Stimulated activated CD4-positive, alpha-beta T cell treated with anti-CD3 and anti-CD28 coated beads, Interleukin-1b, Interleukin-23, amount 100 ng/mL, for 4 hours (primary cell): ENCODE results near the gene SORL1.

Experiments used
- DNase-seq, 2 donors: peaks; one replicate each; pipeline ENCODE4 v3.0.0-alpha.2; 2020; ENCODE audit warnings: low read depth in 2 of 2

Gene SORL1

GRCh38 chr11:121508449-121508848 lies 56.3 kb downstream of the SORL1 start:
- DNase-seq, result no peak

DNA sequence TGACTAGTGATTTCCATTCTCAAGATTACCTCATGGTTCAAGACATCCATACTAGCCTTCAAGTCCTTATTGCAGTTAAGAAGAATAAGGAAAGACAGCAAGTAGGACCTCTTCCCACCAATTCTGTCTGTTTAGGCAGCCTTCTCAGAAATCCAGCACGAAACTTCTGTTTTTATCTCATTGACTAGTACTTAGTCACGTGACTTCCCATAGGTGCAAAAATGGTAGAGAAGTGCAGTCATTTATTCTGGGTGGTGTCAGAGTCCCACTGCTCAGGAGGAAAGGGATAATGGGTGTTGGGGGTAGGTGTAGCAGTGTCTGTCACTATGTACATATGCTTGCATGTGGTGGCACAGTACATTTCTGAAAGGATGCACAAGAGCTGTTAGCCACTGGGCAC lies 58.3 kb downstream of the SORL1 start:
- DNase-seq, result no peak

DNA sequence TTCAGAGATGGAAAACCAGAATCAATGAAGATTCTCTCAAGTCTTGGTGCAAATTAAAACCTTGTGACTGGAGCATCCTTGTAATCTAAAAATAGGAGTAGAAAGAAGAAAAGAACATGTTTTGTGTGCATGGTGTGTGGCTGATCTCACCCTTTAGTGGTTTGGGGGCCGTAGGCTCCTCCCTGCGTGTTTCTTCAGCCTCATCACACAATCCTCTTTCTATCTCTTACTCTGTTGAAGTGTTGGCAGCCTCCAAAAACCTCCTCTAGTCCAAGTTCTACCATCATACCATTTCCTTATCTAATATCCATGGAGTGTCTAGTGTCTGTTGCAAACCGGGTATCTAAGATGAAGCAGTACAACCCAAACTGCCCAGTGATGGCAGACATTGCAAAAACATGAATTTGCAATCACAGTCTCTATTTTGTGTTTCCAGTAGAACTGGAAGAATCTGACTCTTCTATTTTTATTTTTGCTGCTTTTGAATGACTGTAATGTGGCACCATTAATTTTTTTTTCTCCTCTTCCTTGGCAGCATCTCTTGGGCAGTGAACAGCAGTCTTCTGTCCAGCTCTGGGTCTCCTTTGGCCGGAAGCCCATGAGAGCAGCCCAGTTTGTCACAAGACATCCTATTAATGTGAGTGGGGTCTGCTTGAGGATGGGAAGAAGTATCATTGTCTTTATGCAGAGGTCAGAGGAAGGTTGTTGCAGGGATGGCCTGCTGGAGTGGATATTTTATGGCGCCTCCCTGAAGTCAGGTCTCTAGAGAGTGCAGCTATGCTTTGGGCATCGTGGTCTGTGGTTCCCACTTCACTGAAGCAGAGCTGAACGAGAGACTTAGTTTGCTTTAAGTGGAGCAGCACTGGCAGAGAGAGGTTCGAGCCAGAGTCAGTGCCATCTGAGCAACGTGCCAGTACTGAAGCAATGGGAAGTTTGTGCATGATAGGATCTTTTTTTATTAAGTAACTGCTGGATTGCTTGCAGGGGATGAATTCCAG lies 60.7 kb downstream of the SORL1 start:
- DNase-seq, result no peak

- DNase-seq, result no peak
These were observed 61.7 kb downstream of the SORL1 start for GRCh38 chr11:121513807-121514206.

DNA sequence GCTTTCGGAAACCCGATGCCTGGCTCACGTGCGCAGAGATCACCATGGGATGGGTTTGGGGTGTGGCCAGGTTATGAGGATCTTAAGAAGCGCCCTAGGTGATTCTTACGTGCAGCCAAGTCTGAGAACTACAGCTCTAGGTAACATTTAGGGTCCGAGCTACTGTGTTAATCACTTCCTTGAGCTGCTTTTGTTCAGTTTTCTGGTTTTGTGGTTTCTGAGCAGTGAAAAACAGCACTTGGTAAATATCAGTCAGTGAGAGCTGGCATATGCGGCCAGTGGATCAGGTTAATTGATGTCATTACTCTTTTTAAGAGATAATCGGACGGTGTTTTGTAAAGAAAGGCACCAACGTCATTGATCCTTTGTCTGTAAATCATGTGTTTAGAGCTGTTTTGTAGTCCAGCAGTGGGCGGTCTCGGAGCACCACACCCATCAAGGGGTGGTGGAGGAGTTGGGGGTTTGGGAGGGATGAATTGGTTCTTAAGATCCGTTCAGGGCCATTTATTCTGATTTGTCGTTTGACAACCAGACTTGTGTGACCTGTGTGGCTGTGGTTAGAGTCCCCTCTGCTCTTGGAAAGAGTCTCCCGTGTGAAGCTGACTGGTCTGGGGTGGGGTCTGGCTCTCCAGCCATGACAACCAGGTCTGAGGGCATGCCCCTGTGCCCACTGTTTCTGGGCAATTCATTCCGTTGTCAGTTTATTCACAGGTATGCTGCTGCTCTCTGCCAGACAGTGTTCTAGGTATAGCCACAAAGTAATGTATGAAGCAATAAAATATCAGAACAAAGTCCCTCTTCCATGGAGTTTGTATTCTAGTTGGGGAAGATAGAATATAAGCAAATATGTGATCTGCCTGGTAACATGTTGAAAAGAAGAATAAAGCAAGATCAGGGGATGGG lies 62.6 kb downstream of the SORL1 start:
- no peak for DNase-seq

- DNase-seq, result no peak
These were observed 63.2 kb downstream of the SORL1 start for GRCh38 chr11:121515335-121515671.

DNA sequence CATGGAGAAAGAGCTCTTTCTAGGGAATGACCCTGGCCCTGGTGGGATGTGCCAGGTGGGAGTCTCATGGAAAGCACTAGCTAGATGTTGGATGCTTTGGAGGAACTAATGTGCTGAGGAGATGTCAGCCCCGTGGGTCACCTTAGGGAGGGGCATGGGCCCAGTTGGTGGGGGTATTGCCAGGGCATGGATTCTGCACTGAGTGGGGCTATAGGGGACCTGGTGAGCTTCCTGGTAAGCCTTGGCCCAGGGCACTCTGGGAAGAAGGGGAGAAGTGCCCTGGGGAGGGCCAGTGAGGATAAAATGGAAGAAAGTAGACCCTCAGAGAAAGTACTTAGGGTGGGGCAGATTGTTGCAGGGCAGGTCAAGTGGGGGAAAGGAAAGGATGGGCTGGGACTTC lies 65.9 kb downstream of the SORL1 start:
- DNase-seq, result no peak

- DNase-seq, result no peak
These were observed 68.4 kb downstream of the SORL1 start for GRCh38 chr11:121520243-121521144.

DNA sequence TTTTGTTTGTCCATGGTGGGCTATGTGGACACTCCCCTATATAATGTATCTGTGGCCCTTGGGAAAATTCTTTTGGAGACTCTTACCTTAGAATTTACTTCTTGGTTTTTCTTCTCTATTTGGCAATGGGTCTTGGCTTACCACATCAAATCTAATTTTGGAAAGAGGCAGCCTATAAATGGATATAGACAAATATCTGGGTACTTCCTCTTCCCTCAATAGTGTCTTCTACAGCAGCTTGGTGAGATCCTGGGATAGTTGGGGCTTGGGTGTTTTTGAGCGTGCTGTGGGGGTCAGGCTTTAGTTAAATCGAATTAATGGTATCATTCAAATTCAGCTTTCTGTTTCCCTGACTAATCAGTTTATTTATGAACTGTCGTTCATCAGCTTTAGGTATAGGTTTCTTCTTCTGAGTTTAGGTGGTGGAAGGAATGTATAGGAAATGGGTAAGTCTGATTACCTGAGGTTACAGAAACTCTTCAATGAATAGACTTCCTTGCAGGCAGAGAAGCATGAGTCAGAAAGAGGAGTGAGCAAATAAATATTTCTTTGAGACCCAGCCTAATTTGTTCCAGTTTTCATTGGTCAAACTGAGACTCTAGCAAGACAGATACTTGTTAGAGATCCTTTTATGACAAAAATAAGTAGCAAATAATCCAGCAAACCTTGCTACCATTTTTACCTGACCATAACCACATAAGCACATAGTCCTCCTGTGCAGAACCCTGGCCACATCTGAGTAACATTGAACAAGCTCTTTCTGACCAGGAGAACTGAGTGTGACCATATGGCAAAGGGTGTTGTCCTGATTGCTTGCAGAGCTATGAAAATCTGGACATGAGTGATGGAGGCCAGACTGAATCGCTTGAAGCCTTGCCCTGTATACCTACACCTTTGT lies 69.3 kb downstream of the SORL1 start:
- DNase-seq, result no peak

- DNase-seq, result no peak
These were observed 70.2 kb downstream of the SORL1 start for GRCh38 chr11:121522043-121522941.

- no peak for DNase-seq
These were observed 71.6 kb downstream of the SORL1 start for GRCh38 chr11:121523581-121524232.

DNA sequence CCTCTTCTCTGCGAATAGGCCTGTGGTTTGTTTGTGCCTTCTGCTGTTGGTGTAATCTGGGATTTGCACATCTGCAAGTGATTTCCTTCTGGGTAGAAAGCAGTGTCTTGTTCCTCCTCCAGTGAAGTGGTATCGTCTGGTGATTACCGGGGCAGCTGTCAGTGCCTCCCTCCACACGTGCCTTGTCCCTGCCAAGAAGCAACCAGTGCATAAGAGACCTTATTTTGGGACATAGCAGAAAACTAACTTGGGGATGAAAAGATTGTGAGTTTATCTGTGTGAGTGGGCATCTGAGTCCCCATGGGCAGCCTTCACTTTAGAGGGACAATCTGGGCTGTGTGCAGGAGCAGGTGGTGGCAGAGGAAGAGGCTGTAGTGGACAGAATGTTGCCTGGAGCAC lies 72.1 kb downstream of the SORL1 start:
- DNase-seq, result no peak

DNA sequence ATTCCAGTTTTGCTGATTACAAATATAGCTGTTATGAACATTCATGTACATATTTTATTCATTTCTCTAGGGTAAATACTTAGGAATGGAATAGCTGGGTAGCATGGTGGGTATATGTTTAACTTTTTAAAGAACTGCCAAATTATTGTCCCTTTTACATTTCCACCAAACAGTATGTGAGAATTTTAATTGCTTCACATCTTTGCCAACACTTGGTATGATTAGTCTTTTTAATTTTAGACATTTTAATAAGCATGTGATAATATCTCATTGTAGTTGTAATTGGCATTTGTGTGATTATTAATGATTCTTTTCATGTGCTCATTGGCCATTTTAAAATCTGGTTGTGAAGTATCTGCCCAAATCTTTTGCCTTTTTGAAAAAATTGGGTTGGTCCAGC lies 73.3 kb downstream of the SORL1 start:
- no peak for DNase-seq

DNA sequence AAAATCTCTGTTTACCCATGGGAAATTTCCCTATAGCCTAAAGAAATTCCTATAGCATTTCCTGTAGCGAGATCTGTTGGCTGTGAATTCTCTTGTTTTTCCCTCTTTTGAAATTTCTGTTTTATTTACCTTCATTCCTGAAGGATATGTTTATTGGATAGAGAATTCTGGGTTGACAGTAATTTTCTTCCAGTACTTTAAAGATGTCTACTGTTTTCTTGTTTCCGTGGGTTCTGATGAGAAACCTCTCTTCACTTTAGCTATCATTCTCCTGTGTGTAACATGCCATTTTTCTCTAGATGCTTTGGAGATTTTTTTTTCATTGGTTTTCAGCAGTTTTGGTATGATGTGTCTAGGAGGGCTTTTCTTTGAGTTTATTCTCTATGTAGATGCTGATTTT lies 78.1 kb downstream of the SORL1 start:
- no peak for DNase-seq

GRCh38 chr11:121533601-121534000 lies 81.5 kb downstream of the SORL1 start:
- DNase-seq, result no peak

- no peak for DNase-seq
These were observed 82.3 kb downstream of the SORL1 start for GRCh38 chr11:121534131-121535093.

- DNase-seq, result no peak
These were observed 83.1 kb downstream of the SORL1 start for GRCh38 chr11:121535129-121535796.
